DND-41 (cell line): ENCODE measurements around the gene OPCML.

Source experiments
- EZH2 ChIP-seq: IDR thresholded peaks from 3 replicates; pipeline ENCODE4 v1.6.1; 2012; ENCODE audit warnings: borderline replicate concordance, low read depth, mild to moderate bottlenecking, moderate library complexity, low read length, inconsistent platforms; ENCODE audit not compliant: severe bottlenecking
- TF ChIP-seq, protein P1 (sequence below): IDR thresholded peaks from 2 replicates; pipeline ENCODE4 v1.5.1; 2012; ENCODE audit warnings: borderline replicate concordance, low read length, moderate library complexity, mild to moderate bottlenecking; ENCODE audit not compliant: poor library complexity, severe bottlenecking; ENCODE audit errors: extremely low read depth

DNA sequence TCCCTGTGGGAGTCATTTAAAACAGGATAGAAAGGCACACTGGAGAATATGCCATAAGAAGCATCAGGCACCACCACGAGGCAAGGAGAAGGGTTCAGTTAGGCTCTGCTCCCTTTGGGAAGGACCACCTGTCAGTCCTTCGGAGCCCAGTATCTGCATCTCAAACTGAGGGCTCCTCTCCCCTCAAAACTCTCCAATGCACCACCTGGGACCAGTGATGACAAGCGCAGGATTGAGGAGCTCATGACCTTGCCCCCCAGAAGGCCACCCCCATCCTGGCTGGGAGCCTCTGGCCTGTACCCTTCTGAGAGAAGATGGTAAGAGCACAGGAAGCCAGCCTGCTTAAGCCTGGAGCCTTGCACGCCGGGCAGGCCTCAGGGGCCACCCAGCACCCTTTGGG lies 39.4 kb downstream of the OPCML start:
- TF ChIP-seq, protein P1, sequence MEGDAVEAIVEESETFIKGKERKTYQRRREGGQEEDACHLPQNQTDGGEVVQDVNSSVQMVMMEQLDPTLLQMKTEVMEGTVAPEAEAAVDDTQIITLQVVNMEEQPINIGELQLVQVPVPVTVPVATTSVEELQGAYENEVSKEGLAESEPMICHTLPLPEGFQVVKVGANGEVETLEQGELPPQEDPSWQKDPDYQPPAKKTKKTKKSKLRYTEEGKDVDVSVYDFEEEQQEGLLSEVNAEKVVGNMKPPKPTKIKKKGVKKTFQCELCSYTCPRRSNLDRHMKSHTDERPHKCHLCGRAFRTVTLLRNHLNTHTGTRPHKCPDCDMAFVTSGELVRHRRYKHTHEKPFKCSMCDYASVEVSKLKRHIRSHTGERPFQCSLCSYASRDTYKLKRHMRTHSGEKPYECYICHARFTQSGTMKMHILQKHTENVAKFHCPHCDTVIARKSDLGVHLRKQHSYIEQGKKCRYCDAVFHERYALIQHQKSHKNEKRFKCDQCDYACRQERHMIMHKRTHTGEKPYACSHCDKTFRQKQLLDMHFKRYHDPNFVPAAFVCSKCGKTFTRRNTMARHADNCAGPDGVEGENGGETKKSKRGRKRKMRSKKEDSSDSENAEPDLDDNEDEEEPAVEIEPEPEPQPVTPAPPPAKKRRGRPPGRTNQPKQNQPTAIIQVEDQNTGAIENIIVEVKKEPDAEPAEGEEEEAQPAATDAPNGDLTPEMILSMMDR: no peak
- no peak for TF ChIP-seq EZH2
